GM19240 (cell line): Measurements from ENCODE around the gene TFPI.

Source experiments
- DNase-seq: peaks from one replicate; pipeline ENCODE4 v3.0.0; 2011; ENCODE audit warnings: low spot score; ENCODE audit not compliant: insufficient read length

TFPI gene

DNA sequence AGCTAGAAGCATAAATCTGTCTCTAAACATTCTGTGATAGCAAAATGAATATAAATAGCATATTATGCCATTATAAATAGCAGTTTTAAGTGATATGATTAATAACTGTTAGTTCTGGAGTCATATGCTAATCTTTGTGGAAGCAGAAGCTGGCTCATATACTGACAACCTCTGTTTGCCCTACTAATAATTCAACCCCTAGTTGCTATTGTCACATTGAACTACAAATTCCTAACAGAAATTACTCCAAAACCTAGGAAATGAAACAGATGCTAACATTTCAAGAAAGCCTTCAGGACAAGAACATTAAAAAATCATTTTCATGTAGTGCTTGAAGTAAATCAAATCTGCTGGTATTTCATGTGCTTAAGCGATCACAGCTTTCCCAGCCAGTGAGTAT is 134.4 kb downstream of the TFPI start:
- DNase-seq, result no peak

DNA sequence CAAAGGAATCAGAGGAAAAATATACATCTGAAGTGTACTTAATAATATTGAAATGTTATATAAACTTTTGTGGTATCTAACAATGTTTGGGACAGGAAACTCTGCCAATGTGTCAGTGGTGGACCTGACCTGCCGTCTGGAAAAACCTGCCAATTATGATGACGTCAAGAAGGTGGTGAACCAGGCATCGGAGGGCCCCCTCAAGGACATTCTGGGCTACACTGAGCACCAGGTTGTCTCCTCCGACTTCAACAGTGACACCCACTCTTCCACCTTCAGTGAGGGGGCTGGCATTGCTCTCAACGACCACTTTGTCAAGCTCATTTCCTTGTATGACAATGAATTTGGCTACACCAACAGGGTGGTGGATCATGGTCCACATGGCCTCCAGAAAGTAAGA is 138.8 kb downstream of the TFPI start:
- DNase-seq, result no peak
